Keratinocyte (primary cell): ENCODE measurements around the gene CDK14.

Source experiments
- CTCF ChIP-seq, 3 experiments: IDR thresholded peaks in 1 of 3; conservative IDR thresholded peaks in 1 of 3; optimal IDR thresholded peaks in 1 of 3; 2 replicates in 2 of 3; 3 replicates in 1 of 3; pipeline versions ENCODE3 to v1.5.1; 2011; ENCODE audit warnings: low read length in 3 of 3, mild to moderate bottlenecking in 3 of 3, moderate library complexity in 2 of 3, control low read depth in 1 of 3, inconsistent platforms in 1 of 3; ENCODE audit not compliant: insufficient read depth in 2 of 3; ENCODE audit errors: extremely low read depth in 1 of 3
- EZH2 ChIP-seq: IDR thresholded peaks from one replicate; pipeline ENCODE4 v1.6.1; 2012; ENCODE audit warnings: inconsistent platforms, mild to moderate bottlenecking, low read length, moderate library complexity

DNA sequence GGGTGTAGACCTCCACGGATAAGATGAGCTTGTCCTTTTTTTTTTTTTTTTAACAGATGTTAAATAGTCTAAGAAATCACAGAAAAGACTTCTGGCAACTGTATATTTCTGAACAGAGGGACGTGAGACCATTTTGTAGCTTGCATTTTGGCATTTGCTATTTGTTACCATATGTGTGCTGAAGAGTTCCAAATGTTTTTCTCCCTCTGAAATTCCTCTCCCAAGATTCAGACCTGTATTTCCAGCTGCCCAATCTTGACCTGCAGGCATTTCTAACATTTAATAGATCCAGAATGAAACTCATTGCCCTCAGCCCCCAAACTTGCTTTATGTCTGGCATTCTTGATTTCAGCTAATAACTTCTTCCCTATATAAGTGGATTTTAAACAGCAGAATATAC is 445.0 kb downstream of the CDK14 start:
- TF ChIP-seq CTCF (optimal IDR thresholded peaks at IDR 0.05 in 1 of 3, IDR thresholded peaks at IDR 0.05 in 1 of 3, conservative IDR thresholded peaks at IDR 0.05 in 1 of 3; ENCODE audit: extremely low read depth in 1 of 3, insufficient read depth in 2 of 3, low read length in 3 of 3) (no peak), EZH2 (no peak)
